ENCODE results near the gene CSF2RB. TPM values are rescaled to one million over a fixed set of nuclear protein-coding genes. Genes with fewer than 3 reads are reported as not detected.

CSF2RB gene
- total RNA-seq, 1 experiment from 2014 or later: not detected

DNA sequence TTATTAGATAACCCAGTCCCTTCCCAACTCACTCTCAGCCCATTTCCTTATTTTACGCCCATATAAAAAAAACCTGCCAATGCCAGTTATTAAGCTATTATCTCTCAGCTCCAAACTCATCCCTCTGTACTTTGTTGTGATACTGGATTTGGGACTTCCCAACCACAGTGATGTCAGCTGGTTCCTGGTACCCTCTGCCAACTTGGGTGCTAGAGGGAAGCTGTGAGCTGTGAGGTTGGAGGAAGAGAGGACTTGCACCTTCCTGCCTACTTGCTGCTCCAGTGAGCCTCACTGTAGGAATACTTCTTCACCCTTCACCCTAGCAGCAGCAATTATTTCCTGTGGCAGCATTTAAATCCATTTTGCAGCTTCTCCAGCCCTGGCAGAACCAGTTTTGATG, 19.2 kb upstream of the CSF2RB start:
- Histone ChIP-seq H3K18ac (ENCODE audit: insufficient read length, low read depth, low read length) (no peak overlapping the region), H3K23ac (ENCODE audit: insufficient read length, low read depth, low read length) (no peak overlapping the region), H3T11ph (ENCODE audit: low read length) (no peak overlapping the region), H3K27me3 (ENCODE audit: insufficient read depth, low read length) (no peaks in the 10 kb centered on the region), H3K79me2 (ENCODE audit: insufficient read depth, low read length) (no peaks in the 10 kb centered on the region), H2BK120ac (ENCODE audit: low read depth, low read length, poor library complexity, severe bottlenecking) (no peak overlapping the region), H3K23me2 (ENCODE audit: insufficient read length, low read depth, low read length, poor library complexity, severe bottlenecking) (no peaks in the 10 kb centered on the region), H3K4ac (ENCODE audit: low read depth, low read length) (no peak overlapping the region), H4K91ac (ENCODE audit: insufficient read length, low read depth, low read length) (no peak overlapping the region), H2BK15ac (ENCODE audit: low read depth, low read length) (no peak overlapping the region), H3K79me1 (ENCODE audit: insufficient read depth, low read depth, low read length, poor library complexity, severe bottlenecking) (no peaks in the 10 kb centered on the region), H4K20me1 (ENCODE audit: control insufficient read depth, insufficient read depth, insufficient read length) (no peaks in the 10 kb centered on the region), H2AFZ (ENCODE audit: low read length) (no peak overlapping the region), H2AK5ac (ENCODE audit: insufficient read length, low read length) (no peak overlapping the region), H2BK12ac (ENCODE audit: insufficient read length, low read depth, low read length) (no peak overlapping the region), H3K4me2 (ENCODE audit: insufficient read depth, insufficient read length, low read length) (no peak overlapping the region), H3K56ac (ENCODE audit: insufficient read length, low read depth, low read length) (no peak overlapping the region), H3K14ac (ENCODE audit: insufficient read depth, low read length) (no peak overlapping the region), H4K5ac (ENCODE audit: insufficient read length, low read depth, low read length) (no peak overlapping the region), H3K9ac (ENCODE audit: extremely low read depth, insufficient read length, low read length) (no peak overlapping the region), H4K8ac (replicated peaks; ENCODE audit: insufficient read length, low read depth, low read length) (no peak overlapping the region), H2BK20ac (ENCODE audit: low read depth, low read length, poor library complexity, severe bottlenecking) (no peak overlapping the region), H3K9me3 (ENCODE audit: control insufficient read depth, low read depth, low read length) (no peaks in the 10 kb centered on the region), H3K4me1 (ENCODE audit: insufficient read depth, low read length) (no peaks in the 10 kb centered on the region), H3K27ac (ENCODE audit: insufficient read length, low read depth, low read length) (no peak overlapping the region), H2BK5ac (ENCODE audit: insufficient read length, low read length) (no peak overlapping the region)
- Mint-ChIP-seq H3K27ac (no peak overlapping the region), H3K36me3 (ENCODE audit: insufficient read depth in 1 of 3, low read depth in 3 of 3) (peaks cover 0 to 8% (median 3%) of the 10 kb centered on the region in 3 experiments; a peak in 4 of 7 replicates), H3K27me3 (ENCODE audit: low read depth) (peaks cover 84% of the 10 kb centered on the region), H3K9me3 (peaks cover 15 to 21% of the 10 kb centered on the region in 2 experiments), H3K4me3 (no peak overlapping the region), H3K4me1 (peaks cover 0 to 3% of the 10 kb centered on the region in 2 experiments; a peak in 1 of 4 replicates)
- TF ChIP-seq, protein P1, sequence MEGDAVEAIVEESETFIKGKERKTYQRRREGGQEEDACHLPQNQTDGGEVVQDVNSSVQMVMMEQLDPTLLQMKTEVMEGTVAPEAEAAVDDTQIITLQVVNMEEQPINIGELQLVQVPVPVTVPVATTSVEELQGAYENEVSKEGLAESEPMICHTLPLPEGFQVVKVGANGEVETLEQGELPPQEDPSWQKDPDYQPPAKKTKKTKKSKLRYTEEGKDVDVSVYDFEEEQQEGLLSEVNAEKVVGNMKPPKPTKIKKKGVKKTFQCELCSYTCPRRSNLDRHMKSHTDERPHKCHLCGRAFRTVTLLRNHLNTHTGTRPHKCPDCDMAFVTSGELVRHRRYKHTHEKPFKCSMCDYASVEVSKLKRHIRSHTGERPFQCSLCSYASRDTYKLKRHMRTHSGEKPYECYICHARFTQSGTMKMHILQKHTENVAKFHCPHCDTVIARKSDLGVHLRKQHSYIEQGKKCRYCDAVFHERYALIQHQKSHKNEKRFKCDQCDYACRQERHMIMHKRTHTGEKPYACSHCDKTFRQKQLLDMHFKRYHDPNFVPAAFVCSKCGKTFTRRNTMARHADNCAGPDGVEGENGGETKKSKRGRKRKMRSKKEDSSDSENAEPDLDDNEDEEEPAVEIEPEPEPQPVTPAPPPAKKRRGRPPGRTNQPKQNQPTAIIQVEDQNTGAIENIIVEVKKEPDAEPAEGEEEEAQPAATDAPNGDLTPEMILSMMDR (conservative IDR thresholded peaks at IDR 0.05): no peak
- DNase-seq: no peak
- no CpG with 5 or more reads among the region's 1 CpG for WGBS (ENCODE audit: extremely low coverage, insufficient read length, low lambda C conversion rate)
